Gastroesophageal sphincter (tissue), 3 donors: ENCODE measurements around the gene RETSAT.
"Not testable (repeated sequence)": the region's sequence is repeated elsewhere in the genome, so short reads cannot be mapped to it uniquely, and the experiment has no call there.

Source experiments
- EP300 ChIP-seq: sonication (generic); formaldehyde crosslinking; IDR thresholded peaks from one replicate; pipeline ENCODE4 v1.6.1; 2017; ENCODE audit warnings: antibody characterized with exemption, mild to moderate bottlenecking
- POLR2A ChIP-seq, 2 donors: fragments of 450-650 bp; IDR thresholded peaks; one replicate each; pipeline ENCODE4 v1.6.1; 2017; ENCODE audit warnings: antibody characterized with exemption in 2 of 2, mild to moderate bottlenecking in 2 of 2, moderate library complexity in 1 of 2
- TF ChIP-seq, protein P1 (sequence below), 4 experiments: fragments of 200-600 bp in 2 of 4; fragments of 450-650 bp in 2 of 4; sonication (generic) in 1 of 4; IDR thresholded peaks; one replicate each; pipeline ENCODE4 v1.5.1; 2017 to 2019; ENCODE audit warnings: antibody characterized with exemption in 4 of 4, mild to moderate bottlenecking in 2 of 4, moderate library complexity in 2 of 4

DNA sequence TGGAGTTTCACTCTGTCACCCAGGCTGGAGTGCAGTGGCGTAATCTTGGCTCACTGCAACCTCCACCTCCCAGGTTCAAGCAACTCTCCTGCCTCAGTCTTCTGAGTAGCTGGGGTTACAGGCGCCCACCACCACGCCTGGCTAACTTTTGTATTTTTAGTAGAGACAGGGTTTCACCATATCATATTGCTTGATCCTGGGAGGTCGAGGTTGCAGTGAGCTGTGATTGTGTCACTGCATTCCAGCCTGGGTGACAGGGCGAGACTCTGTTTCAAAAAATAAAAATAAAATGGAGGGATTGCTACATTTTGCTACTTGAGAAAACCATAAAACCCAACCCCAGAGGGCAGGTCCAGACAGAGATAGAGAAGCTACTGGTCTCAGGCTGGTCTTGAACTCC is 28.8 kb upstream of the RETSAT start:
- TF ChIP-seq, protein P1, sequence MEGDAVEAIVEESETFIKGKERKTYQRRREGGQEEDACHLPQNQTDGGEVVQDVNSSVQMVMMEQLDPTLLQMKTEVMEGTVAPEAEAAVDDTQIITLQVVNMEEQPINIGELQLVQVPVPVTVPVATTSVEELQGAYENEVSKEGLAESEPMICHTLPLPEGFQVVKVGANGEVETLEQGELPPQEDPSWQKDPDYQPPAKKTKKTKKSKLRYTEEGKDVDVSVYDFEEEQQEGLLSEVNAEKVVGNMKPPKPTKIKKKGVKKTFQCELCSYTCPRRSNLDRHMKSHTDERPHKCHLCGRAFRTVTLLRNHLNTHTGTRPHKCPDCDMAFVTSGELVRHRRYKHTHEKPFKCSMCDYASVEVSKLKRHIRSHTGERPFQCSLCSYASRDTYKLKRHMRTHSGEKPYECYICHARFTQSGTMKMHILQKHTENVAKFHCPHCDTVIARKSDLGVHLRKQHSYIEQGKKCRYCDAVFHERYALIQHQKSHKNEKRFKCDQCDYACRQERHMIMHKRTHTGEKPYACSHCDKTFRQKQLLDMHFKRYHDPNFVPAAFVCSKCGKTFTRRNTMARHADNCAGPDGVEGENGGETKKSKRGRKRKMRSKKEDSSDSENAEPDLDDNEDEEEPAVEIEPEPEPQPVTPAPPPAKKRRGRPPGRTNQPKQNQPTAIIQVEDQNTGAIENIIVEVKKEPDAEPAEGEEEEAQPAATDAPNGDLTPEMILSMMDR (IDR thresholded peaks at IDR 0.05), result not testable (repeated sequence)
- not testable (repeated sequence) for TF ChIP-seq EP300; POLR2A (IDR thresholded peaks at IDR 0.05)
